Activated naive CD4-positive, alpha-beta T cell treated with anti-CD3 and anti-CD28 coated beads, Interleukin-2, amount 50 U/mL, for 24 hours (primary cell): ENCODE measurements around the gene SARS1.
"Not testable (repeated sequence)": the region's sequence is repeated elsewhere in the genome, so short reads cannot be mapped to it uniquely, and the experiment has no call there.

Experiments used
- H3K27ac Mint-ChIP-seq: one replicate; pipeline ENCODE4 v1.8.0; 2021; ENCODE audit warnings: mild to moderate bottlenecking, mixed read lengths
- H3K27me3 Mint-ChIP-seq: one replicate; pipeline ENCODE4 v1.8.0; 2021; ENCODE audit warnings: mixed read lengths
- H3K36me3 Mint-ChIP-seq: one replicate; pipeline ENCODE4 v1.8.0; 2021; ENCODE audit warnings: mixed read lengths
- H3K4me1 Mint-ChIP-seq: one replicate; pipeline ENCODE4 v1.8.0; 2021; ENCODE audit warnings: mixed read lengths
- H3K4me3 Mint-ChIP-seq: one replicate; pipeline ENCODE4 v1.8.0; 2021; ENCODE audit warnings: mild to moderate bottlenecking, mixed read lengths
- H3K9me3 Mint-ChIP-seq: one replicate; pipeline ENCODE4 v1.8.0; 2021; ENCODE audit warnings: mixed read lengths

The SARS1 gene

GRCh38 chr1:109208394-109208793 lies 5.3 kb upstream of the SARS1 start:
- Mint-ChIP-seq H3K4me3 (no peak overlapping the region), H3K27me3 (no peaks in the 10 kb centered on the region), H3K27ac (no peak overlapping the region), H3K4me1 (no peaks in the 10 kb centered on the region), H3K9me3 (no peaks in the 10 kb centered on the region), H3K36me3 (no peaks in the 10 kb centered on the region)

- Mint-ChIP-seq H3K4me3 (no peak overlapping the region), H3K9me3 (no peaks in the 10 kb centered on the region), H3K27ac (no peak overlapping the region), H3K36me3 (no peaks in the 10 kb centered on the region), H3K4me1 (no peaks in the 10 kb centered on the region), H3K27me3 (no peaks in the 10 kb centered on the region)
Measured at GRCh38 chr1:109208836-109209463, 4.8 kb upstream of the SARS1 start.

- Mint-ChIP-seq H3K27me3 (no peaks in the 10 kb centered on the region), H3K4me1 (no peaks in the 10 kb centered on the region), H3K4me3 (no peak overlapping the region), H3K9me3 (no peaks in the 10 kb centered on the region), H3K36me3 (peaks cover 9% of the 10 kb centered on the region), H3K27ac (no peak overlapping the region)
Measured at GRCh38 chr1:109210058-109210457, 3.7 kb upstream of the SARS1 start.

GRCh38 chr1:109213345-109213823 lies 334 bp upstream of the SARS1 start:
- Mint-ChIP-seq H3K9me3 (no peaks in the 10 kb centered on the region), H3K27ac (peak overlapping the region; percentile 59), H3K27me3 (no peaks in the 10 kb centered on the region)

GRCh38 chr1:109214695-109215623 lies 1.2 kb downstream of the SARS1 start:
- Mint-ChIP-seq H3K27ac (peak overlapping the region; percentile 97), H3K9me3 (no peaks in the 10 kb centered on the region), H3K4me1 (peaks cover 33% of the 10 kb centered on the region), H3K36me3 (peaks cover 25% of the 10 kb centered on the region), H3K4me3 (peak overlapping the region; percentile 99), H3K27me3 (no peaks in the 10 kb centered on the region)

More at GRCh38 chr1:109213345-109213823, 334 bp upstream of the SARS1 start:
- Mint-ChIP-seq H3K4me3 (peak overlapping the region; percentile 99), H3K4me1 (peaks cover 24% of the 10 kb centered on the region), H3K36me3 (peaks cover 20% of the 10 kb centered on the region)

GRCh38 chr1:109216662-109217061 lies 2.9 kb downstream of the SARS1 start:
- Mint-ChIP-seq H3K36me3 (peaks cover 27% of the 10 kb centered on the region), H3K4me1 (peaks cover 45% of the 10 kb centered on the region), H3K27me3 (no peaks in the 10 kb centered on the region), H3K9me3 (no peaks in the 10 kb centered on the region), H3K27ac (peak overlapping the region; percentile 35), H3K4me3 (peak overlapping the region; percentile 99)

- Mint-ChIP-seq H3K27ac (no peak overlapping the region), H3K4me1 (peaks cover 56% of the 10 kb centered on the region), H3K4me3 (peak overlapping the region; percentile 53), H3K9me3 (no peaks in the 10 kb centered on the region), H3K27me3 (no peaks in the 10 kb centered on the region), H3K36me3 (peaks cover 31% of the 10 kb centered on the region)
Measured at GRCh38 chr1:109218516-109218915, 4.8 kb downstream of the SARS1 start.

- not testable (repeated sequence) for H3K27me3 Mint-ChIP-seq, H3K4me3 Mint-ChIP-seq, H3K27ac Mint-ChIP-seq, H3K9me3 Mint-ChIP-seq
- Mint-ChIP-seq H3K4me1 (peaks cover 67% of the 10 kb centered on the region), H3K36me3 (peaks cover 18% of the 10 kb centered on the region)
Measured at GRCh38 chr1:109221201-109221600, 7.5 kb downstream of the SARS1 start.

- no peaks in the 10 kb centered on the region for H3K27me3 Mint-ChIP-seq
- H3K4me1 Mint-ChIP-seq, result peaks cover 42% of the 10 kb centered on the region
- H3K9me3 Mint-ChIP-seq, result no peaks in the 10 kb centered on the region
- no peak overlapping the region for H3K4me3 Mint-ChIP-seq
- peaks cover 9% of the 10 kb centered on the region for H3K36me3 Mint-ChIP-seq
- peak overlapping the region; percentile 51 for H3K27ac Mint-ChIP-seq
Measured at GRCh38 chr1:109225308-109225707, 11.6 kb downstream of the SARS1 start.

GRCh38 chr1:109225711-109226445 lies 12.2 kb downstream of the SARS1 start:
- H3K27ac Mint-ChIP-seq, result peak overlapping the region; percentile 51
- H3K27me3 Mint-ChIP-seq, result no peaks in the 10 kb centered on the region
- no peak overlapping the region for H3K4me3 Mint-ChIP-seq
- no peaks in the 10 kb centered on the region for H3K9me3 Mint-ChIP-seq
- peaks cover 38% of the 10 kb centered on the region for H3K4me1 Mint-ChIP-seq
- peaks cover 9% of the 10 kb centered on the region for H3K36me3 Mint-ChIP-seq

GRCh38 chr1:109228167-109228566 lies 14.4 kb downstream of the SARS1 start:
- Mint-ChIP-seq H3K4me1 (peaks cover 24% of the 10 kb centered on the region), H3K27me3 (no peaks in the 10 kb centered on the region), H3K9me3 (no peaks in the 10 kb centered on the region), H3K4me3 (no peak overlapping the region), H3K36me3 (peaks cover 5% of the 10 kb centered on the region), H3K27ac (no peak overlapping the region)

GRCh38 chr1:109229531-109230127 lies 15.9 kb downstream of the SARS1 start:
- peaks cover 13% of the 10 kb centered on the region for H3K4me1 Mint-ChIP-seq
- peaks cover 5% of the 10 kb centered on the region for H3K36me3 Mint-ChIP-seq
- H3K27ac Mint-ChIP-seq, result no peak overlapping the region
- no peaks in the 10 kb centered on the region for H3K9me3 Mint-ChIP-seq
- H3K4me3 Mint-ChIP-seq, result no peak overlapping the region
- H3K27me3 Mint-ChIP-seq, result no peaks in the 10 kb centered on the region

GRCh38 chr1:109231066-109231465 lies 17.3 kb downstream of the SARS1 start:
- H3K36me3 Mint-ChIP-seq, result peaks cover 6% of the 10 kb centered on the region

GRCh38 chr1:109235137-109235536 lies 21.4 kb downstream of the SARS1 start:
- Mint-ChIP-seq H3K36me3 (peaks cover 6% of the 10 kb centered on the region), H3K27me3 (no peaks in the 10 kb centered on the region), H3K9me3 (no peaks in the 10 kb centered on the region), H3K27ac (peak overlapping the region; percentile 60), H3K4me1 (peaks cover 11% of the 10 kb centered on the region), H3K4me3 (no peak overlapping the region)

More at GRCh38 chr1:109231066-109231465, 17.3 kb downstream of the SARS1 start:
- Mint-ChIP-seq H3K27me3 (no peaks in the 10 kb centered on the region), H3K4me3 (no peak overlapping the region), H3K4me1 (peaks cover 8% of the 10 kb centered on the region), H3K9me3 (no peaks in the 10 kb centered on the region), H3K27ac (no peak overlapping the region)

GRCh38 chr1:109237512-109237911 lies 23.8 kb downstream of the SARS1 start:
- Mint-ChIP-seq H3K4me1 (peaks cover 31% of the 10 kb centered on the region), H3K27ac (no peak overlapping the region), H3K27me3 (no peaks in the 10 kb centered on the region), H3K9me3 (no peaks in the 10 kb centered on the region), H3K36me3 (peaks cover 4% of the 10 kb centered on the region), H3K4me3 (no peak overlapping the region)
